GM18511 (cell line): ENCODE results near the gene LMBR1L.

Experiments
- ATAC-seq: cut with Tn5 transposase; IDR thresholded peaks from one replicate; pipeline ENCODE4 v1.9.1; 2021; ENCODE audit warnings: mild to moderate bottlenecking, moderate library complexity; ENCODE audit not compliant: unreplicated experiment

Gene LMBR1L

GRCh38 chr12:49054524-49054923 lies 56.1 kb downstream of the LMBR1L start:
- ATAC-seq: no peak

- no peak for ATAC-seq
Observed at GRCh38 chr12:49054096-49054495, 56.6 kb downstream of the LMBR1L start.

DNA sequence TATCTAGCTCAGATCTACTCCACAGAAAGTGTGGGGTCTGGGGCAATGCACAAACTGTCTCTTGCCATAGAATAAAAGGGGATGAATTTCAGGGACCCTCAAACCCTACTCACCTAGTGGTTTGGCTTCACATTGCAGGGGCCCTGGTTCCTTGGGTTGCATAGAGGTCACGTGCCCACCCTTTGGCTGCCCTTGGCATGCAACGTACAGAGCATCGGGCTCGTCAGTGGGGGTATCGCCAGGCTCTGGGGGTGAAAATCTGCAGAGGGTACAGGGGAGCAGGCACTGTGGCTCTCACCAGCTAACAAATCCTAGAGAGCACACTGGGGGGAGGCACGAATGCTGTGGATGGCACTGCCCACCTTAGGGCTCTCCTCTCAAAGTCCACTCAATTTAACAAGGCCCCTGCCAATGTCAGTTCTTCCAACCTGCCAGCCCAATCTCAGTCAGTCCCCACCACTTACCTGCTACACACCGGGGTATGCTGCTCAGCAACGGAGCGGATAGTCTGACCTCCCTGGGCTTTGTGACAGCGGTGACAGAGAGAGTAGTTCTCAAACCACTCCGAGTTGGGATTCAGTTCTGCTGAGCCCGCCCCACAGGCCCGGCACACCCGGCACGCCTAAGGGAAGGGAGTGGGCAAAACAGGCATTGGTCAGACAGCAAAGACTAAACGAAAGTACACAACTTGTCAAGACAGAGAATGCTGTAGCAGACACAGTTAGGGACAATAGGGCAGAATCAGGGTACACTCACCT lies 58.0 kb downstream of the LMBR1L start:
- ATAC-seq: no peak

DNA sequence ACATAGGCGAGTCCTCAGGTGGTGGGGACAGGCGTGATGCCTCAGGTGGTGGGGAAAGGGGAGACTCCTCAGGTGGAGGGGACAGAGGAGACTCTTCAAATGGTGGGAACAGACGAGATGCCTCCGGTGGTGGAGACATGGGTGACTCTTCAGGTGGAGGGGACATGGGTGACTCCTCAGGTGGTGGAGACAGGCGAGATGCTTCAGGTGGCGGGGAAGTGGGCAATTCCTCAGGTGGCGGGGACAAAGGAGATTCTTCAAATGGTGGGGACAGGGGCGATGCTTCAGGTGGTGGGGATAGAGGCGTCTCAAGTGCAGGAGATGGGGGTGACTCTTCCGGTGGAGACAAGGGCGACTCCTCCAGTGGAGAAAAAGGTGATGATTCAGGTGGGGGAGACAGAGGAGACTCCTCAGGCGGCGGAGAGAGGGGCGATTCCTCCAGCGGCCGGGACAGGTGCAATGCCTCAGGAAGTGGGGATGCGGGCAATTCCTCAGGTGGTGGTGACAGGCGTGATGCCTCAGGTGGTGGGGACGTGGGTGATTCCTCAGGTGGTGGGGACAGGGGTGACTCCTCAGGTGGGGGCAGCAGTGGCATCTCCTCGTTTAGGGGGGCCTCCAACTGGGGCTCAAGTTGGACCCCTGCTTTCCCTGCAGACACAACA lies 58.7 kb downstream of the LMBR1L start:
- no peak for ATAC-seq

GRCh38 chr12:49051373-49051764 lies 59.3 kb downstream of the LMBR1L start:
- ATAC-seq: no peak

- ATAC-seq: no peak
Observed at GRCh38 chr12:49050507-49051372, 59.9 kb downstream of the LMBR1L start.

DNA sequence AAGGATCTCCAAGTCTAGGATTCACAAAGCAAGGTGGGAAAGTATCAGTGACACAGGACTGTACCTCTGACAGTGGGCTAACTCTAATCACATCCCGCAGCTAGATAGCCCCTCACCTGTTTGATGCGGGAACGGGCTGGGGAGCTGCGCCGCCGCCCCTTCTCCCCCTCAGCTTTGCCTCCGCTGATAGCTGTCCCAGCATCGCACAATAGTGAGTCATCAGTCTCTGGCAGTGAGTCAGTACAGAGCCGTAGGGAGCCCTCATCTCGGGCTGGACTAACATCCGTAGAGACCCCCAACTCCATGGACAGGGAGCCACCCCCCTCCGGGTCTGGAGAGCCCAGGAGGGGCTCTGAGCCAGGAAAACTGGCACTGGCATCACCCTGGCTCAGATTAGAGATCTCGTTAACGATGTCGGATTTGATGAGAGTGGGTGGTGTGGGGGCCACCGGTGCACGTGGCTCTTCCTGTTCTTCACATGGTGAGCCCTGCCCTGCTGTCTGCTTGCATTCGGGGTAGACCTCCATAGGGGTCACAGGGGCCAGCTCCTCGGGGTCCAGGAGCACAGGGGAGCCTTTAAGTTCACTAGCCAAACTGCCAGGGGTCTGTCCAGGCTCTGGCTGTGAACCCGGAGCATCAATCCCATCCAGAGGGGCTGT lies 61.0 kb downstream of the LMBR1L start:
- no peak for ATAC-seq

DNA sequence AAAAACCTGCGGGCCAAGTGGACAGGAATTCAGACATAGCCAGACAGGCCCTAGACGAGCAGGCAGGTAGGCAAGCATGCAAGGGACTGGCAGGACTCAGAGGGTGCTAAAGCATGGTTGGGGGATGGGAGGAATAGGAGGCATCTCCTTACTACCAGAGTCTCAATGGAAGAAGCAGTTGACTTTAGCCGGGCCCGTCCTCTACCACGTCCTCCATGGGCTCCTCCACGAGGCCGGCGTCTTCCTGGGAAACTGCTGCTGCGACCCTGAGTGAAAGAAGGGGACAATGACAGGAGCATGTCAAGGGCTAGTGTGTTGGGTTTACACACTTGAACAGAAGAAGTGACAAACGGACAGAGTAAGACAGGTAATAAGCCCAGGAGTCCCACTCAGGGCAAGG lies 61.7 kb downstream of the LMBR1L start:
- no peak for ATAC-seq
